Lung (tissue), 12 donors: ENCODE results near the gene BHLHA15. TPM values are rescaled to one million over a fixed set of nuclear protein-coding genes. Genes with fewer than 3 reads are reported as not detected.

Experiments used
- ATAC-seq: fragments of 200-7000 bp; cut with Tn5 transposase; one replicate; pipeline ENCODE4 v1.9.1; 2020; ENCODE audit warnings: moderate number of reproducible peaks; ENCODE audit not compliant: insufficient read depth, low FRiP score
- DNase-seq, 3 donors: peaks; one replicate each; pipeline ENCODE4 v3.0.0-alpha.2; 2013 to 2017
- H3K27ac ChIP-seq, 2 donors: one replicate each; pipeline ENCODE4 v1.5.1; 2013; ENCODE audit warnings: mild to moderate bottlenecking in 2 of 2, moderate library complexity in 2 of 2, control low read depth in 1 of 2, inconsistent platforms in 1 of 2, low read depth in 1 of 2, low read length in 1 of 2
- H3K27me3 ChIP-seq, 3 donors: one replicate each; pipeline ENCODE4 v1.5.1; 2013; ENCODE audit warnings: low read length in 2 of 3; ENCODE audit not compliant: control insufficient read depth in 3 of 3, insufficient read depth in 3 of 3
- H3K36me3 ChIP-seq, 4 donors: one replicate each; pipeline ENCODE4 v1.5.1; 2013; ENCODE audit warnings: low read length in 4 of 4, mild to moderate bottlenecking in 1 of 4, moderate library complexity in 1 of 4; ENCODE audit not compliant: control insufficient read depth in 4 of 4, insufficient read depth in 4 of 4
- H3K4me1 ChIP-seq, 5 donors: one replicate each; pipeline ENCODE4 v1.5.1; 2013; ENCODE audit warnings: low read length in 5 of 5, mild to moderate bottlenecking in 2 of 5, moderate library complexity in 1 of 5; ENCODE audit not compliant: control insufficient read depth in 5 of 5, insufficient read depth in 5 of 5
- H3K4me3 ChIP-seq: one replicate; pipeline ENCODE4 v1.5.1; 2013; ENCODE audit warnings: mild to moderate bottlenecking, control low read depth, moderate library complexity
- H3K9ac ChIP-seq, 2 donors: one replicate each; pipeline ENCODE4 v1.5.1; 2013; ENCODE audit warnings: low read length in 2 of 2, control low read depth in 1 of 2; ENCODE audit not compliant: insufficient read depth in 1 of 2
- H3K9me3 ChIP-seq, 4 donors: one replicate each; pipeline ENCODE4 v1.5.1; 2013; ENCODE audit warnings: low read length in 3 of 4, mild to moderate bottlenecking in 1 of 4, moderate library complexity in 1 of 4; ENCODE audit not compliant: control insufficient read depth in 4 of 4, insufficient read depth in 3 of 4
- WGBS, 2 donors: extraction: QIAGEN DNeasy Blood & Tissue Kit; methylation state at CpG; one replicate each; pipeline ENCODE4 v1.1.7; 2013; 5-methylcytosine and 5-hydroxymethylcytosine counted together
- polyA plus RNA-seq, 2 donors: library from polyadenylated mRNA; stranded (reverse); fragments of 200-250 nt; gene quantifications; one replicate each; pipeline ENCODE4 v1.2.1, GENCODE V29; 2013
- total RNA-seq, 2 donors: library from RNA; depleted of rRNA in 1 of 2; stranded (reverse); fragments of >200 nt in 1 of 2; gene quantifications; one replicate each; pipeline ENCODE4 v1.2.1, GENCODE V29; 2014 to 2021
- TF ChIP-seq, protein P1 (sequence below): IDR thresholded peaks from 2 replicates; pipeline ENCODE4 v1.5.1; 2012; ENCODE audit warnings: mild to moderate bottlenecking; ENCODE audit errors: control extremely low read depth, extremely low read depth
- donor health status: control.
- donor health status: control.
- donor health status: Bipolar disorder and iron deficiency.
- donor health status: healthy.
- donor health status: DM: yes; HTN: yes; CAD: no.

Gene BHLHA15
- total and polyA plus RNA-seq, 4 donors = 0.93 to 4.0 (median 2.6) TPM

DNA sequence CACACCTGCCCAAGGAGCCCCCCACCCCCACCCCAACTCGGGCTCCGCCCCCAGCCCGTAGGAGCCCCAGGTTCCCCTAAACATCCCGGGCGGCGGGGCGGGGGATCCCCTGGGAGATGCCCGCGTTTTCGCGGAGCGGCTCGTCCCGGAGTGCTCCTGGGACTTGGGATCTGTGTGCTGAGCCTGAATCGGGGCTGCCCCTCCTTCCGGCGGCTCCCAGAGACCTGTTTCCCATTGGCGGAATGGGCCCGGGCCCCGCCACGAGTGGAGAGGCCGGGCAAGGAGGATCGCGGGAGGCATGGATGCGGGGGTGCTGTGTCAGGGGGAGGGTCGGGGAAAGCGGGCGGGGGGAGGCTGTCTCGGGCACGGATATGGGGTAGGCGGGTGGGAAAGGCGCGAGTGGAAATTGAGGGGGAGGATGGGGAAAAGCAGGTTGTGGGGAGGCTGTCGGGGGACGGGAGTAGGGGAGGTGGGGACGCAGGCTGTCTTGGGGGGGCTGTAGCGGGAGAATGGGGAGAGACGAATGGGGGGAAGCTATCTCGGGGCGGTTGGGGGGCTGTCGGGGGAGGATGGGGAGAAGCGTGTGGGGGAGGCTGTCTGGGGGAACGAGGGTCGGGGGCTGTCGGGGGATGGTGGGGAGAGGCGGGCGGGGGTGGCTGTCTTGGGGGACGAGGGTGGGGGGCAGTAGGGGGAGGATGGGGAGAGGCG lies 572 bp upstream of the BHLHA15 start:
- no peak overlapping the region for H3K27ac ChIP-seq
- no peak for DNase-seq

DNA sequence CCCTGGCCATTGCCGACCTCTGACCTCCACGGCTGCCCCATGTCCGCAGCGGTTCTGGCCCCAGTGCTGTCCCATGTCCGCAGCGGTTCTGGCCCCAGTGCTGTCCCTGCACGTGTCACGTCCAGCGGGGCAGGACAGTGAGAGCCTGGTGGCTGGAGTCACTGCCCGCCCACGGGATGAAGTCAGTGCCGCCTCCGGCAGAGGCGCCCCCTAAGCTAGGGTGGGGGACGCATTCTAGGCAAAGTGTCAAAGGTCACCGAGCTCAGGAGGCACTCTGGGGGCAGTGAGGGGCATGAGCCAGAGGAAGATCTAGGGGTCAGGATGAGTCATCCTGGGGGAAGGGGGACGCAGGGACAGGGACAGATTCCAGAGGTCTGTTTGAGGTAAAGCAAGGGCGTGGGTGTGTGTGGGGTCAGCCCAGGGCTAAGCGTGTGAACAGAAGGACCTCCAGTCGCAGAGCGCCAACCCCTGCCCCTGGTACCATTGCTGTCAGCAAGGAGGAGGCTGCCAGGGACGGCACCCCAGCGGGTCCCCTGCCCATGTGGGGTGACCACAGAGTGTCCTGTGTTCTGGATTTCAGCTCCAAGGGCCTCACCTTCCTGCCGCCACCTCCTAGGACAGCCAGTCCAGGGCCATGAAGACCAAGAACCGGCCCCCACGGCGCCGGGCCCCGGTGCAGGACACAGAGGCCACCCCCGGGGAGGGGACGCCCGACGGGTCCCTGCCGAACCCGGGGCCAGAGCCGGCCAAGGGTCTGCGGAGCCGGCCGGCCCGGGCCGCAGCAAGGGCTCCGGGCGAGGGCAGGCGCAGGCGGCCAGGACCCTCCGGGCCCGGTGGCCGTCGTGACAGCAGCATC lies 665 bp downstream of the BHLHA15 start:
- H3K36me3 ChIP-seq = peaks cover 0 to 20% (median 0%) of the 10 kb centered on the region in 4 donors
- TF ChIP-seq, protein P1, sequence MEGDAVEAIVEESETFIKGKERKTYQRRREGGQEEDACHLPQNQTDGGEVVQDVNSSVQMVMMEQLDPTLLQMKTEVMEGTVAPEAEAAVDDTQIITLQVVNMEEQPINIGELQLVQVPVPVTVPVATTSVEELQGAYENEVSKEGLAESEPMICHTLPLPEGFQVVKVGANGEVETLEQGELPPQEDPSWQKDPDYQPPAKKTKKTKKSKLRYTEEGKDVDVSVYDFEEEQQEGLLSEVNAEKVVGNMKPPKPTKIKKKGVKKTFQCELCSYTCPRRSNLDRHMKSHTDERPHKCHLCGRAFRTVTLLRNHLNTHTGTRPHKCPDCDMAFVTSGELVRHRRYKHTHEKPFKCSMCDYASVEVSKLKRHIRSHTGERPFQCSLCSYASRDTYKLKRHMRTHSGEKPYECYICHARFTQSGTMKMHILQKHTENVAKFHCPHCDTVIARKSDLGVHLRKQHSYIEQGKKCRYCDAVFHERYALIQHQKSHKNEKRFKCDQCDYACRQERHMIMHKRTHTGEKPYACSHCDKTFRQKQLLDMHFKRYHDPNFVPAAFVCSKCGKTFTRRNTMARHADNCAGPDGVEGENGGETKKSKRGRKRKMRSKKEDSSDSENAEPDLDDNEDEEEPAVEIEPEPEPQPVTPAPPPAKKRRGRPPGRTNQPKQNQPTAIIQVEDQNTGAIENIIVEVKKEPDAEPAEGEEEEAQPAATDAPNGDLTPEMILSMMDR = no peak
- no peaks in the 10 kb centered on the region for H3K27me3 ChIP-seq
- H3K4me1 ChIP-seq = no peaks in the 10 kb centered on the region
- WGBS, 2 donors = 83 to 89% methylated on average over 49 of the region's 49 CpGs
- no peak overlapping the region for H3K9ac ChIP-seq
- H3K27ac ChIP-seq = no peak overlapping the region
- no peaks in the 10 kb centered on the region for H3K9me3 ChIP-seq
- DNase-seq = no peak
- no peak for ATAC-seq
- H3K4me3 ChIP-seq = no peak overlapping the region

More for the DNA sequence above, 572 bp upstream of the BHLHA15 start:
- no peak overlapping the region for H3K9ac ChIP-seq
- H3K27me3 ChIP-seq = no peaks in the 10 kb centered on the region
- no peak overlapping the region for H3K4me3 ChIP-seq
- peaks cover 0 to 18% (median 0%) of the 10 kb centered on the region in 4 donors for H3K36me3 ChIP-seq
- no peaks in the 10 kb centered on the region for H3K4me1 ChIP-seq
- TF ChIP-seq, protein P1 = no peak
- no peak for ATAC-seq
- H3K9me3 ChIP-seq = no peaks in the 10 kb centered on the region
- 9% methylated on average over 36 to 46 of the region's 49 CpGs for WGBS, 2 donors

GRCh38 chr7:98212532-98213041 lies 1.3 kb downstream of the BHLHA15 start:
- no peaks in the 10 kb centered on the region for H3K27me3 ChIP-seq
- H3K9me3 ChIP-seq = no peaks in the 10 kb centered on the region
- TF ChIP-seq, protein P1 = no peak
- DNase-seq (no peak), ATAC-seq (no peak)
- WGBS, 2 donors = 91 to 93% methylated on average over 30 of the region's 30 CpGs
- H3K9ac ChIP-seq = no peak overlapping the region
- no peak overlapping the region for H3K4me3 ChIP-seq
- no peak overlapping the region for H3K27ac ChIP-seq
- peaks cover 0 to 22% (median 0%) of the 10 kb centered on the region in 4 donors for H3K36me3 ChIP-seq
- H3K4me1 ChIP-seq = no peaks in the 10 kb centered on the region
